ENCODE data around the gene SEL1L.

SEL1L gene

GRCh38 chr14:81534510-81535074, 939 bp upstream of the SEL1L start:
- DNase-seq (ENCODE audit: low read depth): no peak
- in situ Hi-C loops (cut with HindIII; ENCODE audit: low sequenced_read_pairs): no loop called here
- no peak overlapping the region for H3K4me3 ChIP-seq (ENCODE audit: low read depth, low read length)
- no peak for TF ChIP-seq CTCF (IDR thresholded peaks at IDR 0.05; ENCODE audit: low read depth, low read length, missing control alignments)

GRCh38 chr14:81533212-81533535, 479 bp downstream of the SEL1L start:
- peak overlapping the region; percentile 98 for H3K4me3 ChIP-seq (ENCODE audit: low read depth, low read length)
- no peak for DNase-seq (ENCODE audit: low read depth)
- TF ChIP-seq CTCF (IDR thresholded peaks at IDR 0.05; ENCODE audit: low read depth, low read length, missing control alignments): no peak
- in situ Hi-C loops (cut with HindIII; ENCODE audit: low sequenced_read_pairs): no loop called here

GRCh38 chr14:81529391-81529790, 4.3 kb downstream of the SEL1L start:
- DNase-seq (ENCODE audit: low read depth): no peak
- no peak for TF ChIP-seq CTCF (IDR thresholded peaks at IDR 0.05; ENCODE audit: low read depth, low read length, missing control alignments)
- H3K4me3 ChIP-seq (ENCODE audit: low read depth, low read length): no peak overlapping the region
- in situ Hi-C loops (cut with HindIII; ENCODE audit: low sequenced_read_pairs): no loop called here

DNA sequence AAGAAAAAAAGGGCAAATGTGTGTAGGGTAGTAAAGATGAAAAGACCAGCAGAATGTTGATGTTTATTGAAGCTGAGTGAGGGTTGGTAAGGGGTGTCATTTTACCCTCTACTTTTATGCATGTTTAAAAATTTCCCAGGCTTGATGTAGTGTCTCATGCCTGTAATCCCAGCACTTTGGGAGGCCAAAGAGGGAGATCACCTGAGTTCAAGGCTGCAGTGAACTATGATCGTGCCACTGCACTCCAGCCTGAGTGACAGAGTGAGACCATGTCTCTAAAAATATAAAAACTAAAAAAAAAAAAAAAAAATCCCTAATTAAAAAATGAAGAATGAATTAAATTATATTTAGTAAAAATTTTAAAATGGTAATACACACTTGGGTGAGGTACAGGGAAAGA, 8.5 kb downstream of the SEL1L start:
- H3K4me3 ChIP-seq (ENCODE audit: low read depth, low read length): no peak overlapping the region
- no peak for DNase-seq (ENCODE audit: low read depth)
- in situ Hi-C loops (cut with HindIII; ENCODE audit: low sequenced_read_pairs): no loop called here
- TF ChIP-seq CTCF (IDR thresholded peaks at IDR 0.05; ENCODE audit: low read depth, low read length, missing control alignments): no peak

- no peak for TF ChIP-seq CTCF (IDR thresholded peaks at IDR 0.05; ENCODE audit: low read depth, low read length, missing control alignments)
- no peak for DNase-seq (ENCODE audit: low read depth)
- in situ Hi-C loops (cut with HindIII; ENCODE audit: low sequenced_read_pairs): no loop called here
Measured at GRCh38 chr14:81523616-81524015, 10.0 kb downstream of the SEL1L start.

DNA sequence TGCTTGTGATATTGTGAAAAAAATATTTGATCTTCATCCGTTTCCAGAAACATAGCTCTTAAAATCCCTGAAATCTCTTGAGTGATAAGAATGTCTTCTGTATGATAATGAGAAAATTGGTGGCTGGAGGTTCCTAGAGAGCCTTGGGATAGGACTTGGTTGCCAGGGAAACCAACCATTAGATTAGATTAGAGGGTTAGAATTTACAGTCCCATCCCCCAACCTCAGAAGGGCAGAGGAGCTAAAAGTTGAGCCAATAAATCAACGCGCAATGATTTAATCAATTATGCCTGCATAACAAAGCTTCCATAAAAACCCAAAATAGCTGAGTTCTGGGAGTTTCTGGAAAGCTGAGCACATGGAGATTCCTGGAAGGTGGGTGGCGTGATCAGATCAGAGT, 10.6 kb downstream of the SEL1L start:
- in situ Hi-C loops (cut with HindIII; ENCODE audit: low sequenced_read_pairs): no loop called here
- H3K4me3 ChIP-seq (ENCODE audit: low read depth, low read length): no peak overlapping the region
- no peak for DNase-seq (ENCODE audit: low read depth)
- TF ChIP-seq CTCF (IDR thresholded peaks at IDR 0.05; ENCODE audit: low read depth, low read length, missing control alignments): no peak

More at GRCh38 chr14:81523616-81524015, 10.0 kb downstream of the SEL1L start:
- no peak overlapping the region for H3K4me3 ChIP-seq (ENCODE audit: low read depth, low read length)

DNA sequence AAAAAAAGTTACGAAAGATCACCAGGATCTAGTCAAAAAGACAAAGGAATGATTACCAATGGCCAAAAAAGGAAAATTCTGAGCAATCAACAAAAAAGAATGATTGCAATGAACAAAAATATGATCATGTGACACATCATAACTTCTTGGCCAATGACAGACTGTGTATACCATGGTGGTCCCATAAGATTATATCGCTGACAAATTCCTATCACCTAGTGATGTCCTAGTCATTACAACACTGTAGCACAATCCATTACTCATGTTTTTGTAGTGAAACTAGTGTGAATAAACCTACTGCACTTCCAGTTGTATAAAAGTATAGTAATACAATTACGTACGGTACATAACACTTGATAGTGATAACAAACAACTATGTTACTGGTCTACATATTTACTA, 12.3 kb downstream of the SEL1L start:
- in situ Hi-C loops (cut with HindIII; ENCODE audit: low sequenced_read_pairs): no loop called here
- no peak for TF ChIP-seq CTCF (IDR thresholded peaks at IDR 0.05; ENCODE audit: low read depth, low read length, missing control alignments)
- no peak overlapping the region for H3K4me3 ChIP-seq (ENCODE audit: low read depth, low read length)
- no peak for DNase-seq (ENCODE audit: low read depth)
